GM12878 (cell line): Measurements from ENCODE around the gene INPP5D. TPM values are rescaled to one million over a fixed set of nuclear protein-coding genes. Genes with fewer than 3 reads are reported as not detected.

ENCODE experiments used
- ATAC-seq: fragments of 200-7000 bp; cut with Tn5 transposase; 3 replicates; pipeline ENCODE4 v1.9.1; 2020; ENCODE audit warnings: mild to moderate bottlenecking, moderate library complexity
- BruUV-seq: library from RNA; stranded (reverse); fragments of 400-500 nt; replicated peaks from 2 replicates; lab custom pipeline; 2021; lab: Mats Ljungman, UMichigan
- CTCF ChIA-PET: fragments of 300-600 bp; sonication (Branson Sonifier 250); formaldehyde crosslinking; extraction: SDS; loops from one replicate; lab custom pipeline; 2021; ENCODE audit warnings: inconsistent platforms; lab: Yijun Ruan, JAX
- POLR2A ChIA-PET: fragments of 350-600 bp; formaldehyde crosslinking; extraction: SDS; loops from one replicate; lab custom pipeline; 2021; ENCODE audit warnings: inconsistent platforms; lab: Charles Lee
- RAD21 ChIA-PET: fragments of 300-600 bp; sonication (Branson Sonifier 250); formaldehyde crosslinking; loops from one replicate; lab custom pipeline; 2023; ENCODE audit warnings: antibody characterized with exemption; ENCODE audit not compliant: unreplicated experiment; lab: Charles Lee
- SMC1A ChIA-PET: fragments of 300-600 bp; sonication (Branson Sonifier 250); formaldehyde crosslinking; loops from one replicate; lab custom pipeline; 2023; ENCODE audit not compliant: unreplicated experiment, uncharacterized antibody; lab: Charles Lee
- DNase-seq: peaks from one replicate; pipeline ENCODE4 v3.0.0-alpha.2; 2011; ENCODE audit warnings: low read depth, low spot score
- FAIRE-seq: peaks from 3 replicates; lab custom pipeline; 2011; peaks lifted over from hg19 to GRCh38; lab: Jason Lieb, UNC
- H2AFZ ChIP-seq: 2 replicates; pipeline ENCODE4 v1.6.0; 2011; ENCODE audit warnings: low read depth, low read length, control low read depth; ENCODE audit not compliant: control insufficient read depth
- H3K27ac ChIP-seq: 2 replicates; pipeline ENCODE4 v1.5.1; 2011; ENCODE audit warnings: control low read depth; ENCODE audit not compliant: control insufficient read depth, insufficient read depth
- H3K27me3 ChIP-seq, 2 experiments: replicated peaks in 1 of 2; 2 replicates each; pipeline versions ENCODE4 v1.6.0 to v1.6.1; 2011; ENCODE audit warnings: low read length in 1 of 2; ENCODE audit not compliant: control insufficient read depth in 2 of 2, insufficient read depth in 2 of 2
- H3K36me3 ChIP-seq, 2 experiments: 2 replicates each; pipeline ENCODE4 v1.5.1; 2011; ENCODE audit warnings: low read length in 1 of 2; ENCODE audit not compliant: control insufficient read depth in 2 of 2, insufficient read depth in 2 of 2
- H3K4me1 ChIP-seq: 2 replicates; pipeline ENCODE4 v1.6.1; 2011; ENCODE audit warnings: mild to moderate bottlenecking, low read length, moderate library complexity, mixed read lengths; ENCODE audit not compliant: control insufficient read depth, insufficient read depth
- H3K4me2 ChIP-seq: 2 replicates; pipeline ENCODE4 v1.6.0; 2011; ENCODE audit warnings: control low read depth; ENCODE audit not compliant: control insufficient read depth, insufficient read depth
- H3K4me3 ChIP-seq: fragments of 200-600 bp; sonication (generic); 2 replicates; pipeline ENCODE4 v1.5.1; 2016
- H3K79me2 ChIP-seq: 2 replicates; pipeline ENCODE4 v1.6.0; 2011; ENCODE audit warnings: low read length; ENCODE audit not compliant: control insufficient read depth, insufficient read depth
- H3K9ac ChIP-seq: 2 replicates; pipeline ENCODE4 v1.8.0; 2011; ENCODE audit warnings: low read length, control low read depth, mixed read lengths; ENCODE audit not compliant: control insufficient read depth, insufficient read depth
- H3K9me3 ChIP-seq: replicated peaks from 3 replicates; pipeline ENCODE4 v1.5.1; 2011; ENCODE audit warnings: mild to moderate bottlenecking, low read length; ENCODE audit not compliant: control insufficient read depth, insufficient read depth
- H4K20me1 ChIP-seq: 2 replicates; pipeline ENCODE4 v1.6.0; 2011; ENCODE audit not compliant: control insufficient read depth, insufficient read depth
- HDAC2 ChIP-seq: fragments of 200-600 bp; sonication (generic); IDR thresholded peaks from 2 replicates; pipeline ENCODE4 v1.6.1; 2017
- HDGF ChIP-seq: fragments of 450-650 bp; IDR thresholded peaks from 2 replicates; pipeline ENCODE4 v1.6.1; 2016; ENCODE audit warnings: antibody characterized with exemption
- JUNB ChIP-seq: IDR thresholded peaks from 2 replicates; pipeline ENCODE4 v1.6.1; 2016; ENCODE audit warnings: antibody characterized with exemption, mild to moderate bottlenecking
- POLR2A ChIP-seq: IDR thresholded peaks from 2 replicates; pipeline ENCODE4 v1.6.1; 2011; ENCODE audit warnings: low read depth, mild to moderate bottlenecking, low read length
- POLR2AphosphoS5 ChIP-seq: IDR thresholded peaks from 2 replicates; pipeline ENCODE4 v1.6.1; 2011; ENCODE audit warnings: mild to moderate bottlenecking, low read length, inconsistent platforms
- SMARCA5 ChIP-seq: fragments of 450-650 bp; IDR thresholded peaks from 2 replicates; pipeline ENCODE4 v1.6.1; 2017; ENCODE audit warnings: mild to moderate bottlenecking
- WGBS: methylation state at CpG from one replicate; pipeline ENCODE4 v1.1.6; 2016; ENCODE audit warnings: low lambda C conversion rate; ENCODE audit not compliant: insufficient replicate concordance, insufficient coverage; ENCODE audit errors: missing lambda C conversion rate; 5-methylcytosine and 5-hydroxymethylcytosine counted together
- in situ Hi-C: fragments of 300-500 bp; cut with MboI; formaldehyde crosslinking; loops from 9 replicates; pipeline ENCODE4 v1.14.3; 2018; ENCODE audit warnings: mixed read lengths
- intact Hi-C: fragments of 100-400 bp; cut with micrococcal nuclease; formaldehyde crosslinking; loops from one replicate; pipeline ENCODE4 v1.14.2; 2022; ENCODE audit not compliant: unreplicated experiment
- polyA plus RNA-seq, 11 experiments: library from polyadenylated mRNA; depleted of rRNA in 4 of 11; unstranded in 6 of 11; stranded (reverse) in 5 of 11; fragments of >200 nt; fragmentation: Nextera tagmentation in 4 of 11; fragmentation: Illumina TruSeq in 1 of 11; extraction: Ambion mirVana in 4 of 11; extraction: Trizol in 1 of 11; gene quantifications; 1 replicate in 1 of 11; 2 replicates in 10 of 11; pipeline versions ENCODE4 v1.2.1 to v1.2.3, GENCODE V29; 2011 to 2016; ENCODE audit warnings: inconsistent platforms in 2 of 11, missing spikeins in 2 of 11, low read depth in 1 of 11
- total RNA-seq, 4 experiments: library from RNA; depleted of rRNA in 3 of 4; stranded (reverse); fragments of >200 nt in 3 of 4; fragmentation: Illumina TruSeq in 1 of 4; extraction: Trizol in 1 of 4; gene quantifications; 2 replicates each; pipeline versions ENCODE4 v1.2.1 to v1.2.3, GENCODE V29; 2013 to 2021

The INPP5D gene
- total and polyA plus RNA-seq, 10 of the 15 experiments (the other 5 are each of a cell fraction or from before 2014, with no cell fraction given): 11.8 to 139 (median 88.8) TPM

DNA sequence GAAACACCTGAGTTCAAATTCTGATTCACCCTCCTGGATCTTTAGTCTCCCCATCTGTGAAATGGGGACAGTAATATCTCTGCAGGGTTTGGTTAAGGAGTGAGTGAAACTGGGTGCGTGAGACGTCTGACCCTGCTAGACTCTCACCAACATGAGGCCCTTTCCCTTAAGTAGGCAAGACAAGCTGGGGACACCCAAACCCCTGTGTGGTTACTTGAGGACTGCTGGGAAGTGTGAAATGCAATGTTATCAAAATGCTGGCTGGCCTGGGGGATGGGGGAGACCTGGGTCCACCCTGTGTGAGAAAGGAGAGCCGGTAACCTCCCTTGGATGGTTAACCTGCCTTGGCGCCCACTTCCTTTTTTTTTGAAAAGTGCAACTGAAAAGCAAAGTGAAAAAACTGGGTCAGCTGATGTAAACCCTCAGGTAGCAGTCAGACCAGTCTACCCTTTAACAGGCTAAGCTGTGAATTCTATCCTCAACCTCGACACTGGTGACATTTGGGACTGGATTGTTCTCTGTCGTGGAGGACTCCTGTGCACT, 82.3 kb downstream of the INPP5D start (continued):
- TF ChIP-seq JUNB: no peak
- TF ChIP-seq, all 136 proteins: peak for 51

DNA sequence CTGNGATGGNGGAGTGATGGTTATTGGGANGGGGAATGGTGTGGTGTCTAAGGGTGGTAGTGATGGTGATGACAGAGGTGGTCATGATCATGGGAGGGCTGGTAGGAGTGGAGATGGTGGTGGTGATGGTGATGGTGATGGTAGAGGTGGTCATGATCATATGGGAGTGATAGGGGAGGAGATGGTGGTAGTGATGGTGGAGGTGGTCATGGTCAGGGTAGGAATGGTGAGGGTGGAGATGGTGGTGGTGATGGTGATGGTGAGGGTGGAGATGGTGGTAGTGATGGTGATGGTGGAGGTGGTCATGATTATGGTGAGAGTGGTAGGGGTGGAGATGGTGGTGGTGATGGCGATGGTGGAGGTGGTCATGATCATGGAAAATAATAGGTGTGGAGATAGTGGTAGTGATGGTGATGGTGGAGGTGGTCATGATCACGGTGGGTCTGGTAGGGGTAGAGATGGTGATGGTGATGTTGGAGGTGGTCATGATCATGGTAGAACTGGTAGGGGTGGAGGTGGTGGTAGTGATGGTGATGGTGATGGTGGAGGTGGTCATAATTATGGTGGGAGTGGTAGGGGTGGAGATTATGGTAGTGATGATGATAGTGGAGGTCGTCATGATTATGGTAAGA, 83.7 kb downstream of the INPP5D start:
- DNase-seq: no peak
- BruUV-seq: no TSS peak
- intact Hi-C loops: no loop called here
- Histone ChIP-seq H3K36me3 (peaks cover 39 to 48% of the 10 kb centered on the region in 2 experiments), H3K27ac (no peak overlapping the region), H3K4me1 (peaks cover 19% of the 10 kb centered on the region), H3K9ac (no peak overlapping the region), H3K9me3 (no peaks in the 10 kb centered on the region; the same call in 2 of the 3 replicates), H2AFZ (no peak overlapping the region)
- WGBS: 89% methylated on average over 3 of the region's 3 CpGs
- no peak for ATAC-seq
- RAD21 ChIA-PET: interaction anchor here (1.4 to 1.8 kb wide), 3 partner anchors 43 to 83 kb away, joined by 8 to 11 read pairs (median 10); partner anchors contain the start of gene INPP5D
- CTCF ChIA-PET: interaction anchor here (1.2 to 2.5 kb wide), 4 partner anchors 20 to 115 kb away, joined by 4 to 14 read pairs (median 5); partner anchors contain the start of gene INPP5D
- no peak for TF ChIP-seq SMARCA5
- TF ChIP-seq POLR2AphosphoS5: 0 out of 2 replicates have a peak, but pooled peaks have one; percentile 43
- peak; percentile 60; the same call in 1 of the 2 replicates for TF ChIP-seq POLR2A
- peak; percentile 91 for TF ChIP-seq HDGF
- no peak for TF ChIP-seq HDAC2
- TF ChIP-seq, all 136 proteins: peak for 3
- ChIA-PET SMC1A (interaction anchor here (0.6 to 2.5 kb wide), 4 partner anchors 8 to 97 kb away, joined by 3 to 14 read pairs (median 8); partner anchors contain the start of gene INPP5D), POLR2A (interaction anchor here (1.7 kb wide), 1 partner anchor 61 kb away, joined by 10 read pairs; no protein-coding TSS in a partner anchor)
- Histone ChIP-seq H3K4me2 (no peak overlapping the region), H3K79me2 (peaks cover 12% of the 10 kb centered on the region), H4K20me1 (no peaks in the 10 kb centered on the region), H3K27me3 (no peaks in the 10 kb centered on the region), H3K4me3 (no peak overlapping the region)
- in situ Hi-C loops: no loop called here
- FAIRE-seq: no peak
